AG08395 (cell line): ENCODE measurements around the gene MAB21L4.

Source experiments
- DNase-seq: peaks from one replicate; pipeline ENCODE4 v3.0.0; 2012; ENCODE audit warnings: mixed read lengths, low spot score

Gene MAB21L4

GRCh38 chr2:240876475-240877251 lies 19.3 kb downstream of the MAB21L4 start:
- no peak for DNase-seq

- no peak for DNase-seq
Observed at GRCh38 chr2:240876035-240876474, 19.9 kb downstream of the MAB21L4 start.

- DNase-seq, result no peak
Observed at GRCh38 chr2:240875228-240876034, 20.5 kb downstream of the MAB21L4 start.

GRCh38 chr2:240874715-240875227 lies 21.2 kb downstream of the MAB21L4 start:
- no peak for DNase-seq

- peak; percentile 37 for DNase-seq
Observed at GRCh38 chr2:240873805-240874714, 21.9 kb downstream of the MAB21L4 start.

GRCh38 chr2:240873098-240873788 lies 22.7 kb downstream of the MAB21L4 start:
- no peak for DNase-seq

- no peak for DNase-seq
Observed at GRCh38 chr2:240872317-240873097, 23.4 kb downstream of the MAB21L4 start.

GRCh38 chr2:240871071-240871958 lies 24.6 kb downstream of the MAB21L4 start:
- DNase-seq, result no peak

- DNase-seq, result no peak
Observed at GRCh38 chr2:240869956-240870875, 25.7 kb downstream of the MAB21L4 start.

- no peak for DNase-seq
Observed at GRCh38 chr2:240869109-240869955, 26.6 kb downstream of the MAB21L4 start.

- DNase-seq, result no peak
Observed at GRCh38 chr2:240868286-240869108, 27.5 kb downstream of the MAB21L4 start, which contains the start of gene AGXT. AGXT (plus strand) TSS chr2:240868824; CDS start chr2:240868866, 42 bp downstream.

GRCh38 chr2:240865391-240865790 lies 30.6 kb downstream of the MAB21L4 start:
- DNase-seq, result no peak

- no peak for DNase-seq
Observed at GRCh38 chr2:240864475-240864874, 31.5 kb downstream of the MAB21L4 start.

- DNase-seq, result no peak
Observed at GRCh38 chr2:240861547-240861946, 34.4 kb downstream of the MAB21L4 start.

GRCh38 chr2:240858871-240859270 lies 37.1 kb downstream of the MAB21L4 start:
- no peak for DNase-seq

- no peak for DNase-seq
Observed at GRCh38 chr2:240858321-240858720, 37.6 kb downstream of the MAB21L4 start.
